Body of pancreas (tissue), 4 donors: ENCODE results near the gene TUBGCP2.

Source experiments
- CTCF ChIP-seq, 7 experiments: fragments of 450-650 bp in 4 of 7; fragments of 200-600 bp in 3 of 7; sonication (generic) in 3 of 7; IDR thresholded peaks; one replicate each; pipeline ENCODE4 v1.5.1; 2016 to 2019; ENCODE audit warnings: antibody characterized with exemption in 7 of 7
- POLR2A ChIP-seq, 3 donors: fragments of 450-650 bp; IDR thresholded peaks; one replicate each; pipeline ENCODE4 v1.6.1; 2016; ENCODE audit warnings: antibody characterized with exemption in 3 of 3, mild to moderate bottlenecking in 2 of 3

DNA sequence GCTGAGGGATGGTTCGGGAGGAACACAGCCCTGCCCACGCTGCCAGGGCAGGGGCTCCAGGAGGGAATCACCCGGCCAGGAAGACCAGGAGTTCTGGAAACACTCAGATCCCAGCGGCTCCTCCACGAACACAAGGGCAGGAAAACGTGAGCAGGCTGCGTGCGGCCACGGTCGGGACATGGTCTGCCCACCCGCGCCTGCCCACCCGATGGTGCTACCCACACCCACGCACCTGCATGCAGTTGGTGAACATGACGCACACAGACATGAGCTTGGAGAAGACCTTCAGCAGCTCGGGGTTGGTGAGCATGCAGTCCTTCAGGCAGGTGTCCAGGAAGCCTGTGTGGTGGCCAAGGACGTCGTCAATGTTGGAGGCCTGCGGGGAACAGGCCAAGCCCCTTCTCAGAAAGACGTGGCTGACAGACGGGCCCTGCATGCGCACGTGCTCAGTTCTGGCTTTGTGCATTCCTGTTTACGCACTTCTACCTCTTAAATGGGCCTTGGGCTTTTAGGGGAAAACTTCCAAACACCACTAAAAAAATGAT is 25.8 kb downstream of the TUBGCP2 start:
- no peak for TF ChIP-seq CTCF (IDR thresholded peaks at IDR 0.05)
- no peak for TF ChIP-seq POLR2A (IDR thresholded peaks at IDR 0.05)
